H9 (cell line): Measurements from ENCODE around the gene MTHFS. TPM values are rescaled to one million over a fixed set of nuclear protein-coding genes. Genes with fewer than 3 reads are reported as not detected.

Source experiments
- DNase-seq: peaks from one replicate; pipeline ENCODE4 v3.0.0-alpha.2; 2017
- H2AFZ ChIP-seq: one replicate; pipeline ENCODE4 v1.6.1; 2013; ENCODE audit warnings: mild to moderate bottlenecking, low read length, control low read depth, moderate library complexity
- H2AK5ac ChIP-seq: 2 replicates; pipeline ENCODE4 v1.6.1; 2013; ENCODE audit warnings: low read length, control low read depth, mixed read lengths; ENCODE audit not compliant: insufficient read length
- H2BK120ac ChIP-seq: one replicate; pipeline ENCODE4 v1.6.1; 2013; ENCODE audit warnings: low read depth, mild to moderate bottlenecking, low read length, control low read depth, inconsistent platforms; ENCODE audit not compliant: poor library complexity, severe bottlenecking
- H2BK12ac ChIP-seq: 2 replicates; pipeline ENCODE4 v1.6.1; 2013; ENCODE audit warnings: low read length, control low read depth, mixed read lengths, low read depth; ENCODE audit not compliant: insufficient read length
- H2BK15ac ChIP-seq: 2 replicates; pipeline ENCODE4 v1.6.1; 2013; ENCODE audit warnings: low read depth, low read length, control low read depth
- H2BK20ac ChIP-seq: one replicate; pipeline ENCODE4 v1.6.1; 2013; ENCODE audit warnings: low read depth, mild to moderate bottlenecking, low read length, control low read depth, inconsistent platforms; ENCODE audit not compliant: poor library complexity, severe bottlenecking
- H2BK5ac ChIP-seq: 2 replicates; pipeline ENCODE4 v1.6.1; 2013; ENCODE audit warnings: low read length, control low read depth, mixed read lengths; ENCODE audit not compliant: insufficient read length
- H3K14ac ChIP-seq: 2 replicates; pipeline ENCODE4 v1.6.1; 2013; ENCODE audit warnings: low read length, control low read depth; ENCODE audit not compliant: insufficient read depth
- H3K18ac ChIP-seq: 2 replicates; pipeline ENCODE4 v1.6.1; 2013; ENCODE audit warnings: low read depth, mild to moderate bottlenecking, mixed read lengths, low read length, control low read depth; ENCODE audit not compliant: insufficient read length
- H3K23ac ChIP-seq: 2 replicates; pipeline ENCODE4 v1.6.1; 2013; ENCODE audit warnings: low read length, control low read depth, mixed read lengths, low read depth; ENCODE audit not compliant: insufficient read length
- H3K23me2 ChIP-seq: 2 replicates; pipeline ENCODE4 v1.6.1; 2013; ENCODE audit warnings: low read depth, mild to moderate bottlenecking, mixed read lengths, low read length, control low read depth; ENCODE audit not compliant: insufficient read length, poor library complexity, severe bottlenecking
- H3K27ac ChIP-seq: 2 replicates; pipeline ENCODE4 v1.5.1; 2013; ENCODE audit warnings: low read length, control low read depth, mixed read lengths, low read depth; ENCODE audit not compliant: insufficient read length
- H3K27me3 ChIP-seq: 2 replicates; pipeline ENCODE4 v1.6.1; 2013; ENCODE audit warnings: low read length, control low read depth, inconsistent platforms; ENCODE audit not compliant: insufficient read depth
- H3K4ac ChIP-seq: 2 replicates; pipeline ENCODE4 v1.6.1; 2013; ENCODE audit warnings: low read depth, mild to moderate bottlenecking, control low read depth, inconsistent platforms, low read length, moderate library complexity
- H3K4me1 ChIP-seq: 2 replicates; pipeline ENCODE4 v1.6.1; 2013; ENCODE audit warnings: low read length, control low read depth, inconsistent platforms; ENCODE audit not compliant: insufficient read depth
- H3K4me2 ChIP-seq: 2 replicates; pipeline ENCODE4 v1.6.1; 2013; ENCODE audit warnings: low read length, control low read depth, mixed read lengths; ENCODE audit not compliant: insufficient read length, insufficient read depth
- H3K56ac ChIP-seq: 2 replicates; pipeline ENCODE4 v1.6.1; 2013; ENCODE audit warnings: low read depth, mild to moderate bottlenecking, mixed read lengths, low read length, control low read depth; ENCODE audit not compliant: insufficient read length
- H3K79me1 ChIP-seq: 2 replicates; pipeline ENCODE4 v1.6.1; 2013; ENCODE audit warnings: low read depth, mild to moderate bottlenecking, moderate library complexity, low read length, control low read depth, inconsistent platforms; ENCODE audit not compliant: insufficient read depth, poor library complexity, severe bottlenecking
- H3K79me2 ChIP-seq: 2 replicates; pipeline ENCODE4 v1.6.1; 2013; ENCODE audit warnings: low read length, control low read depth, inconsistent platforms; ENCODE audit not compliant: insufficient read depth
- H3K9ac ChIP-seq: 2 replicates; pipeline ENCODE4 v1.6.1; 2013; ENCODE audit warnings: low read length, control low read depth, mixed read lengths; ENCODE audit not compliant: insufficient read length; ENCODE audit errors: extremely low read depth
- H3K9me3 ChIP-seq: one replicate; pipeline ENCODE4 v1.6.1; 2013; ENCODE audit warnings: low read depth, low read length, inconsistent platforms; ENCODE audit not compliant: control insufficient read depth
- H3T11ph ChIP-seq: one replicate; pipeline ENCODE4 v1.6.1; 2013; ENCODE audit warnings: mild to moderate bottlenecking, low read length, control low read depth, inconsistent platforms
- H4K20me1 ChIP-seq: one replicate; pipeline ENCODE4 v1.6.1; 2013; ENCODE audit not compliant: control insufficient read depth, insufficient read length, insufficient read depth
- H4K5ac ChIP-seq: 2 replicates; pipeline ENCODE4 v1.6.1; 2013; ENCODE audit warnings: low read depth, mild to moderate bottlenecking, mixed read lengths, low read length, control low read depth; ENCODE audit not compliant: insufficient read length
- H4K8ac ChIP-seq: replicated peaks from 2 replicates; pipeline ENCODE4 v1.6.1; 2013; ENCODE audit warnings: low read length, control low read depth, mixed read lengths, low read depth; ENCODE audit not compliant: insufficient read length
- H4K91ac ChIP-seq: 2 replicates; pipeline ENCODE4 v1.6.1; 2013; ENCODE audit warnings: low read depth, mild to moderate bottlenecking, moderate library complexity, mixed read lengths, low read length, control low read depth; ENCODE audit not compliant: insufficient read length
- H3K27ac Mint-ChIP-seq, 3 experiments: 2 replicates in 2 of 3; 3 replicates in 1 of 3; pipeline ENCODE4 v1.8.0; 2020 to 2021; ENCODE audit warnings: mixed read lengths in 3 of 3, mild to moderate bottlenecking in 1 of 3, moderate library complexity in 1 of 3
- H3K27me3 Mint-ChIP-seq: 2 replicates; pipeline ENCODE4 v1.8.0; 2021; ENCODE audit warnings: low read depth, mild to moderate bottlenecking, moderate library complexity, mixed read lengths
- H3K36me3 Mint-ChIP-seq, 3 experiments: 2 replicates in 2 of 3; 3 replicates in 1 of 3; pipeline ENCODE4 v1.8.0; 2020 to 2021; ENCODE audit warnings: low read depth in 3 of 3, mixed read lengths in 3 of 3; ENCODE audit not compliant: insufficient read depth in 1 of 3
- H3K4me1 Mint-ChIP-seq, 2 experiments: 2 replicates each; pipeline ENCODE4 v1.8.0; 2020; ENCODE audit warnings: mixed read lengths in 2 of 2
- H3K4me3 Mint-ChIP-seq, 2 experiments: 2 replicates in 1 of 2; 3 replicates in 1 of 2; pipeline ENCODE4 v1.8.0; 2020 to 2021; ENCODE audit warnings: mild to moderate bottlenecking in 2 of 2, mixed read lengths in 2 of 2, moderate library complexity in 1 of 2
- H3K9me3 Mint-ChIP-seq, 2 experiments: 2 replicates in 1 of 2; 3 replicates in 1 of 2; pipeline ENCODE4 v1.8.0; 2020; ENCODE audit warnings: mild to moderate bottlenecking in 2 of 2, mixed read lengths in 2 of 2, moderate library complexity in 1 of 2
- CTCF ChIP-seq: fragments of 200-600 bp; sonication (generic); conservative IDR thresholded peaks from 3 replicates; pipeline ENCODE4 v1.8.0; 2021; ENCODE audit warnings: antibody characterized with exemption, mild to moderate bottlenecking
- WGBS: extraction: QIAGEN DNeasy Blood & Tissue Kit; methylation state at CpG from one replicate; pipeline ENCODE4 v1.1.7; 2013; ENCODE audit warnings: missing lambda C conversion rate, low lambda C conversion rate, mixed read lengths; ENCODE audit not compliant: insufficient read length; ENCODE audit errors: extremely low coverage; 5-methylcytosine and 5-hydroxymethylcytosine counted together
- total RNA-seq: library from RNA; stranded (reverse); gene quantifications from 2 replicates; pipeline ENCODE4 v1.2.1, GENCODE V29; 2021

Gene MTHFS
- total RNA-seq, 1 experiment from 2014 or later = 36.9 TPM

GRCh38 chr15:79824136-79824701, 72.6 kb downstream of the MTHFS start:
- Histone ChIP-seq H3K79me2 (no peaks in the 10 kb centered on the region), H2BK20ac (no peak overlapping the region), H4K91ac (no peak overlapping the region), H4K8ac (no peak overlapping the region), H2BK5ac (no peak overlapping the region), H2AFZ (no peak overlapping the region), H3K9ac (no peak overlapping the region), H3K4me2 (no peak overlapping the region), H2BK15ac (no peak overlapping the region), H3K4me1 (no peaks in the 10 kb centered on the region), H4K5ac (no peak overlapping the region), H3K18ac (no peak overlapping the region), H3K4ac (no peak overlapping the region), H3K56ac (no peak overlapping the region), H3K79me1 (no peaks in the 10 kb centered on the region), H3K23me2 (no peaks in the 10 kb centered on the region), H3K14ac (no peak overlapping the region), H2AK5ac (no peak overlapping the region), H3K27me3 (no peaks in the 10 kb centered on the region), H3K27ac (no peak overlapping the region), H4K20me1 (no peaks in the 10 kb centered on the region), H3T11ph (no peak overlapping the region), H3K9me3 (no peaks in the 10 kb centered on the region), H3K23ac (no peak overlapping the region), H2BK12ac (no peak overlapping the region), H2BK120ac (no peak overlapping the region)
- H3K36me3 Mint-ChIP-seq = peaks cover 8 to 25% (median 14%) of the 10 kb centered on the region in 3 experiments; a peak in 6 of 7 replicates
- no peak overlapping the region for H3K4me3 Mint-ChIP-seq
- WGBS = no CpG with 5 or more reads among the region's 9 CpGs
- TF ChIP-seq CTCF = no peak
- H3K4me1 Mint-ChIP-seq = no peaks in the 10 kb centered on the region
- H3K9me3 Mint-ChIP-seq = peaks cover 12 to 13% of the 10 kb centered on the region in 2 experiments
- no peaks in the 10 kb centered on the region for H3K27me3 Mint-ChIP-seq
- peak overlapping the region in 1 of 3 experiments; percentile 18; a peak in 1 of 7 replicates for H3K27ac Mint-ChIP-seq
- DNase-seq = no peak
